Endothelial cell (in vitro differentiated cells): ENCODE measurements around the gene NECTIN1. TPM values are rescaled to one million over a fixed set of nuclear protein-coding genes. Genes with fewer than 3 reads are reported as not detected.
A peak's percentile ranks its signal among the peaks of the same experiment; 100 is the strongest.

Source experiments
- DNase-seq: peaks from one replicate; pipeline ENCODE4 v3.0.0; 2021; ENCODE audit warnings: low spot score
- H3K27ac Mint-ChIP-seq: one replicate; pipeline ENCODE4 v1.8.0; 2021; ENCODE audit warnings: mixed read lengths, inconsistent platforms; ENCODE audit not compliant: unreplicated experiment
- H3K27me3 Mint-ChIP-seq: one replicate; pipeline ENCODE4 v1.8.0; 2021; ENCODE audit warnings: mild to moderate bottlenecking, moderate library complexity, mixed read lengths, inconsistent platforms; ENCODE audit not compliant: unreplicated experiment
- H3K36me3 Mint-ChIP-seq: one replicate; pipeline ENCODE4 v1.8.0; 2021; ENCODE audit warnings: mild to moderate bottlenecking, low read depth, mixed read lengths, inconsistent platforms; ENCODE audit not compliant: unreplicated experiment
- H3K4me1 Mint-ChIP-seq: one replicate; pipeline ENCODE4 v1.8.0; 2021; ENCODE audit warnings: mild to moderate bottlenecking, mixed read lengths, inconsistent platforms; ENCODE audit not compliant: unreplicated experiment
- H3K4me3 Mint-ChIP-seq: one replicate; pipeline ENCODE4 v1.8.0; 2021; ENCODE audit warnings: mild to moderate bottlenecking, mixed read lengths, inconsistent platforms; ENCODE audit not compliant: unreplicated experiment
- H3K9me3 Mint-ChIP-seq: one replicate; pipeline ENCODE4 v1.8.0; 2021; ENCODE audit warnings: mixed read lengths, inconsistent platforms; ENCODE audit not compliant: unreplicated experiment
- CTCF ChIP-seq: fragments of 200-600 bp; sonication (generic); IDR thresholded peaks from one replicate; pipeline ENCODE4 v1.5.0; 2021; ENCODE audit warnings: antibody characterized with exemption; ENCODE audit not compliant: unreplicated experiment
- total RNA-seq: library from RNA; stranded (reverse); fragmentation: NEBNext Ultra II Directional; extraction: Animal tissue kit (Norgen Biotek cat#: 25700); gene quantifications from one replicate; pipeline ENCODE4 v1.2.1, GENCODE V29; 2021; ENCODE audit not compliant: unreplicated experiment

The NECTIN1 gene
- total RNA-seq, 1 donor from 2014 or later: 17.9 TPM

DNA sequence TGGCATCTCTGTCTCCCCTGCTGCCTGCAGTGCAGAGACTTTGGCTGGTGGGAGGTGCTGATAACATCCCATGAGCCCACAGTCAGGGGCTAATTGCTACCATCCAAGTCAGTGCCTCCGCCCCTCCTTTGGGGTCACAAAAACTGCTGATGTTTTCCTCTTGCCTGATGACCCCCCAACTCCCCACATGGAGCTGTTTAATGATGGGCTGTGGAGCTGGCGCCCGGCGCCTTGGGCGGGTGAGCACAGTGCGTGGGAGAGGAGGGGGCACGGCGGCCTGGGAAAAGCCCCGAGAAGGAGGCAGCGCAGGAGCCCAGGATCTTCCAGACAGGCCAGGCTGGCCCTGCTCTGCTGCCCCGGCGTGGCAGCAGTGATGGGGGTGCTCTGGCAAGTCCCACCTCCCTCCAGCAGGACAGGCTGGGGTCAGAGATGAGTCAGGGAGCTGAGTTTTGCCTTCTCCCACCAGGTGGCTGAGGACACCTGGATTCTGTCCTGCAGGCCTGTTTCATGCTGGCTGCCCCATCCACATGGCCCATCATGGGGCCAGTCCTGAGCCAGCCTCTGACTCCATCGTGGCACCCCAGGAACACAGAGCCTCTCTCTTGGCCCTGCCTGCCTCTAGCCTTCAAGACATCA lies 43.8 kb downstream of the NECTIN1 start:
- TF ChIP-seq CTCF: no peak
- Mint-ChIP-seq H3K4me1 (peaks cover 42% of the 10 kb centered on the region), H3K27ac (peak overlapping the region; percentile 72), H3K27me3 (peaks cover 10% of the 10 kb centered on the region), H3K4me3 (no peak overlapping the region), H3K9me3 (no peaks in the 10 kb centered on the region), H3K36me3 (no peaks in the 10 kb centered on the region)
- no peak for DNase-seq

DNA sequence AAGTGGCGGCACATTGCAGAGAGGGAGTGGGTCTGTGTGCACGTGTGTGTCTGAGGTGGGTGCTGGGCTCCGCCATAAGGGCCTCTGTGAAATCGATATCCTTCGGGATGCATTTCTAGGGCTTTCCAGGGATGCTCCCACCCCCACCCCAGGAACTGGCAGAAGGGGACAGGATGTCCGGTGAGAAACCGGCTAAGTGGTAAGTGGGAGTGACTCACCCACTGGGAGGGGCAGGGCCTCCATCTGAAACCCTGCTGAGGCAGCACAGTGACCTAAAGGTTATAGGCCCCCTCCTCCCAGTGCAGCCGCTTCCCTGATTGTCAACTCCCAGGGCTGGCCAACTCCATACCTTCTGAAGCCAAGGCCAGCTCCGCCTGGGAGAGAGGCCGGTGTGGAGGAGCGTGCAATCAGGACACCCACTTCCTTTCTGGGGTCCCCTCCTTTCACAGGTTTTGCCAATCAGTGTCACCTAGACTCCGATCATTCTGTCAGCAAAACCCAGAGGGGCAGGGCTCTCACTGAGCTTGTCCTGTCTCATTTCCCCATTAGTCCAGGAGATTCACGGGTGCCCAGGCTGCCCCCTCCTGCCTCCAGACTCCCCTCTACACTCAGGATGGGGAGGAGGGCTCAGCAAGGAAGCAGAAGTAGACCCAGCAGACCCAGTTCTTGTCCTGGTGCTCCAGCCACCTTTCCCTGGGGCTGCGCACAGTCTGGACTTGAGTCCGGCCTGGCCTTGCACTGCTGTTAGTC lies 44.5 kb downstream of the NECTIN1 start:
- Mint-ChIP-seq H3K4me3 (no peak overlapping the region), H3K4me1 (peaks cover 42% of the 10 kb centered on the region), H3K9me3 (no peaks in the 10 kb centered on the region), H3K27ac (peak overlapping the region; percentile 78), H3K27me3 (peaks cover 11% of the 10 kb centered on the region), H3K36me3 (no peaks in the 10 kb centered on the region)
- no peak for TF ChIP-seq CTCF
- peak; percentile 46 for DNase-seq

- Mint-ChIP-seq H3K9me3 (no peaks in the 10 kb centered on the region), H3K36me3 (peaks cover 3% of the 10 kb centered on the region), H3K27me3 (peaks cover 9% of the 10 kb centered on the region), H3K4me1 (peaks cover 42% of the 10 kb centered on the region), H3K4me3 (no peak overlapping the region), H3K27ac (no peak overlapping the region)
- TF ChIP-seq CTCF: no peak
- no peak for DNase-seq
Measured at GRCh38 chr11:119683783-119684182, 45.2 kb downstream of the NECTIN1 start.

- no peak overlapping the region for H3K27ac Mint-ChIP-seq
- no peak for TF ChIP-seq CTCF
- peaks cover 17% of the 10 kb centered on the region for H3K36me3 Mint-ChIP-seq
- H3K27me3 Mint-ChIP-seq: peaks cover 8% of the 10 kb centered on the region
- H3K9me3 Mint-ChIP-seq: no peaks in the 10 kb centered on the region
- no peak overlapping the region for H3K4me3 Mint-ChIP-seq
- DNase-seq: no peak
- H3K4me1 Mint-ChIP-seq: peaks cover 37% of the 10 kb centered on the region
Measured at GRCh38 chr11:119681361-119681910, 47.6 kb downstream of the NECTIN1 start.
